HCT116 (cell line): Measurements from ENCODE around the gene ATXN1. TPM values are rescaled to one million over a fixed set of nuclear protein-coding genes. Genes with fewer than 3 reads are reported as not detected.

Source experiments
- ATAC-seq: fragments of 200-7000 bp; cut with Tn5 transposase; 2 replicates; pipeline ENCODE4 v1.9.1; 2020; ENCODE audit warnings: mild to moderate bottlenecking, moderate library complexity
- BruUV-seq: library from RNA; stranded (reverse); fragments of 400-500 nt; replicated peaks from 2 replicates; lab custom pipeline; 2021; lab: Mats Ljungman, UMichigan
- CTCF ChIA-PET: fragments of 300-600 bp; sonication (Branson Sonifier 250); formaldehyde crosslinking; loops from one replicate; lab custom pipeline; 2021; ENCODE audit warnings: antibody characterized with exemption; lab: Charles Lee
- POLR2A ChIA-PET: fragments of 300-600, 350-600 bp; sonication (Branson Sonifier 250); formaldehyde crosslinking; loops from one replicate; lab custom pipeline; 2021; ENCODE audit warnings: antibody characterized with exemption; lab: Charles Lee
- RAD21 ChIA-PET, 2 experiments: fragments of 300-600 bp; sonication (Branson Sonifier 250); formaldehyde crosslinking; loops; one replicate each; lab custom pipeline; 2023; ENCODE audit warnings: low total read pairs in 2 of 2; ENCODE audit not compliant: uncharacterized antibody in 2 of 2, unreplicated experiment in 2 of 2, low non-redundant PET in 1 of 2; lab: Charles Lee
- DNase-seq: peaks from one replicate; pipeline ENCODE4 v3.0.0-alpha.2; 2010; ENCODE audit warnings: low read depth, low spot score
- H2AFZ ChIP-seq: fragments of 200-600 bp; shearing (Covaris generic), sonication (generic); 2 replicates; pipeline ENCODE4 v1.6.1; 2017; ENCODE audit warnings: low read depth, mixed run types, mixed read lengths, antibody characterized with exemption, low read length; ENCODE audit not compliant: poor library complexity, severe bottlenecking
- H3K27ac ChIP-seq: 2 replicates; pipeline ENCODE4 v1.5.1; 2012; ENCODE audit warnings: low read depth, low read length
- H3K27me3 ChIP-seq: fragments of 200-600 bp; sonication (generic); 2 replicates; pipeline ENCODE4 v1.6.1; 2016; ENCODE audit warnings: mixed run types, low read length, mixed read lengths; ENCODE audit not compliant: insufficient read depth
- H3K36me3 ChIP-seq, 2 experiments: fragments of 200-500 bp in 1 of 2; fragments of 200-600 bp in 1 of 2; sonication (Bioruptor generic) in 1 of 2; sonication (generic) in 1 of 2; 2 replicates each; pipeline versions ENCODE4 v1.5.1 to v1.6.1; 2014 to 2016; ENCODE audit warnings: low read length in 2 of 2, inconsistent platforms in 1 of 2, mixed read lengths in 1 of 2, mixed run types in 1 of 2; ENCODE audit not compliant: insufficient read depth in 2 of 2, control insufficient read depth in 1 of 2
- H3K4me1 ChIP-seq, 2 experiments: fragments of 200-600 bp in 1 of 2; sonication (generic) in 1 of 2; 2 replicates each; pipeline versions ENCODE4 v1.5.1 to v1.6.1; 2012 to 2017; ENCODE audit warnings: low read length in 2 of 2, inconsistent platforms in 1 of 2, mild to moderate bottlenecking in 1 of 2, mixed read lengths in 1 of 2, mixed run types in 1 of 2, moderate library complexity in 1 of 2; ENCODE audit not compliant: insufficient read depth in 2 of 2, control insufficient read depth in 1 of 2
- H3K4me2 ChIP-seq: fragments of 200-600 bp; sonication (generic); 2 replicates; pipeline ENCODE4 v1.6.1; 2017; ENCODE audit warnings: mixed run types, low read length, mixed read lengths
- H3K4me3 ChIP-seq, 2 experiments: fragments of 200-600 bp in 1 of 2; sonication (generic) in 1 of 2; replicated peaks in 1 of 2; 2 replicates each; pipeline ENCODE4 v1.5.1; 2011 to 2016; ENCODE audit warnings: low read length in 2 of 2, control low read depth in 1 of 2, low read depth in 1 of 2, mild to moderate bottlenecking in 1 of 2, mixed read lengths in 1 of 2, mixed run types in 1 of 2
- H3K79me2 ChIP-seq: fragments of 200-600 bp; sonication (generic); 2 replicates; pipeline ENCODE4 v1.6.1; 2017; ENCODE audit warnings: mild to moderate bottlenecking, mixed run types, low read length, moderate library complexity, mixed read lengths; ENCODE audit not compliant: insufficient read depth
- H3K9ac ChIP-seq: fragments of 200-600 bp; sonication (generic); 2 replicates; pipeline ENCODE4 v1.6.1; 2016; ENCODE audit warnings: low read length, mixed read lengths
- H3K9me2 ChIP-seq: fragments of 200-600 bp; sonication (generic), shearing (Covaris generic); 2 replicates; pipeline ENCODE4 v1.6.1; 2017; ENCODE audit warnings: mixed run types, mild to moderate bottlenecking, moderate library complexity; ENCODE audit not compliant: insufficient read depth
- H3K9me3 ChIP-seq, 2 experiments: fragments of 200-500 bp in 1 of 2; fragments of 200-600 bp in 1 of 2; sonication (Bioruptor generic) in 1 of 2; sonication (generic) in 1 of 2; 2 replicates each; pipeline ENCODE4 v1.6.1; 2014 to 2017; ENCODE audit warnings: low read length in 2 of 2, mixed read lengths in 2 of 2, inconsistent platforms in 1 of 2, low read depth in 1 of 2, mild to moderate bottlenecking in 1 of 2, mixed run types in 1 of 2, moderate library complexity in 1 of 2; ENCODE audit not compliant: control insufficient read depth in 1 of 2, insufficient read depth in 1 of 2
- H4K20me1 ChIP-seq: fragments of 200-600 bp; sonication (generic), shearing (Covaris generic); 2 replicates; pipeline ENCODE4 v1.6.1; 2017; ENCODE audit warnings: mixed run types, mild to moderate bottlenecking, moderate library complexity; ENCODE audit not compliant: insufficient read depth
- ELF1 ChIP-seq: IDR thresholded peaks from 2 replicates; pipeline ENCODE4 v1.6.1; 2012; ENCODE audit warnings: low read depth, borderline replicate concordance
- POLR2A ChIP-seq: IDR thresholded peaks from 2 replicates; pipeline ENCODE4 v1.7.0; 2011; ENCODE audit warnings: borderline replicate concordance; ENCODE audit not compliant: insufficient read depth, insufficient read length; ENCODE audit errors: extremely low read depth
- POLR2AphosphoS5 ChIP-seq: IDR thresholded peaks from 2 replicates; pipeline ENCODE4 v1.6.1; 2011; ENCODE audit warnings: mild to moderate bottlenecking, low read depth, low read length, moderate library complexity
- SP1 ChIP-seq: IDR thresholded peaks from 2 replicates; pipeline ENCODE4 v1.6.1; 2012; ENCODE audit warnings: low read depth
- SRF ChIP-seq: IDR thresholded peaks from 2 replicates; pipeline ENCODE4 v1.6.1; 2012; ENCODE audit warnings: low read depth
- ZFX ChIP-seq: fragments of 450-650 bp; IDR thresholded peaks from 2 replicates; pipeline ENCODE4 v1.6.1; 2017
- intact Hi-C: fragments of 100-400 bp; cut with micrococcal nuclease; formaldehyde crosslinking; loops from 2 replicates; pipeline ENCODE4 v1.10.0; 2022
- total RNA-seq: library from RNA; stranded (reverse); gene quantifications from one replicate; pipeline ENCODE4 v1.2.1, GENCODE V29; 2021; ENCODE audit not compliant: unreplicated experiment
- TF ChIP-seq, protein P1 (sequence below): IDR thresholded peaks from 2 replicates; pipeline ENCODE4 v1.6.1; 2012
- TF ChIP-seq, protein P2 (sequence below): IDR thresholded peaks from 2 replicates; pipeline ENCODE4 v1.6.1; 2012

Gene ATXN1
- total RNA-seq, 1 experiment from 2014 or later = 21.0 TPM

DNA sequence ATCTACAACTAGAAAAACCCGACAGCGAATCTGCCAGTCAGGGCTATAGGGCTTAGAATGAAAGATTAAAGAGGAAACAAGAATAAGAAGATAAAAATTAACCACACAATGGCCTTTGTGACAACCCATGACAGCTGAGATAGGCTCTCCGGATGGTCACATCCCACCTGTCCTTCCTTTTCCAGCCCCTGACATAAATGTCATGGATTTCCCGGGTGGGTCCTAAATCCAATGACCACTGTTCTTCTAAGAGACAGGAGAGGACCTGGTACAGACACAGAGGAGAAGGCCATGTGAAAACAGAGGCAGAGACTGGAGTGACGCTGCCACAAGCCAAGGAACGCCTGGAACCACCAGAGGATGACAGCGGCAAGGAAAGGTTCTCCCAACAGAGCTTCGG, 41.8 kb downstream of the ATXN1 start (continued):
- TF ChIP-seq, protein P1, sequence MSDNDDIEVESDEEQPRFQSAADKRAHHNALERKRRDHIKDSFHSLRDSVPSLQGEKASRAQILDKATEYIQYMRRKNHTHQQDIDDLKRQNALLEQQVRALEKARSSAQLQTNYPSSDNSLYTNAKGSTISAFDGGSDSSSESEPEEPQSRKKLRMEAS = no peak
- no peak for TF ChIP-seq POLR2A
- TF ChIP-seq, protein P2, sequence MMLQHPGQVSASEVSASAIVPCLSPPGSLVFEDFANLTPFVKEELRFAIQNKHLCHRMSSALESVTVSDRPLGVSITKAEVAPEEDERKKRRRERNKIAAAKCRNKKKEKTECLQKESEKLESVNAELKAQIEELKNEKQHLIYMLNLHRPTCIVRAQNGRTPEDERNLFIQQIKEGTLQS = no peak
- no peak for TF ChIP-seq SRF

- H3K36me3 ChIP-seq = no peaks in the 10 kb centered on the region
- no peak for ATAC-seq
- no TSS peak for BruUV-seq
- H4K20me1 ChIP-seq = no peaks in the 10 kb centered on the region
- no peak for DNase-seq
- H3K9me2 ChIP-seq = no peaks in the 10 kb centered on the region
- H3K27ac ChIP-seq = no peak overlapping the region
- H3K4me2 ChIP-seq = no peak overlapping the region
- intact Hi-C loops = no loop called here
- TF ChIP-seq SP1 = 0 out of 2 replicates have a peak, but pooled peaks have one; percentile 9
- TF ChIP-seq ELF1 = no peak
- TF ChIP-seq POLR2A = no peak
- TF ChIP-seq ZFX = no peak
- TF ChIP-seq POLR2AphosphoS5 = no peak
- peaks cover 34 to 41% of the 10 kb centered on the region in 2 experiments for H3K4me1 ChIP-seq
- no peak overlapping the region for H3K9ac ChIP-seq
- no peaks in the 10 kb centered on the region for H3K79me2 ChIP-seq
- no peak overlapping the region for H2AFZ ChIP-seq
- CTCF ChIA-PET = interaction anchor here (1.5 kb wide), 1 partner anchor 53 kb away, joined by 4 read pairs; no protein-coding TSS in a partner anchor
- RAD21 ChIA-PET = no interaction called here
- no peaks in the 10 kb centered on the region for H3K9me3 ChIP-seq
- POLR2A ChIA-PET = no interaction called here
- H3K27me3 ChIP-seq = no peaks in the 10 kb centered on the region
- no peak overlapping the region for H3K4me3 ChIP-seq
These were observed 42.9 kb downstream of the ATXN1 start for GRCh38 chr6:16718356-16718755.
